ENCODE data around the gene WDR18.

DNA sequence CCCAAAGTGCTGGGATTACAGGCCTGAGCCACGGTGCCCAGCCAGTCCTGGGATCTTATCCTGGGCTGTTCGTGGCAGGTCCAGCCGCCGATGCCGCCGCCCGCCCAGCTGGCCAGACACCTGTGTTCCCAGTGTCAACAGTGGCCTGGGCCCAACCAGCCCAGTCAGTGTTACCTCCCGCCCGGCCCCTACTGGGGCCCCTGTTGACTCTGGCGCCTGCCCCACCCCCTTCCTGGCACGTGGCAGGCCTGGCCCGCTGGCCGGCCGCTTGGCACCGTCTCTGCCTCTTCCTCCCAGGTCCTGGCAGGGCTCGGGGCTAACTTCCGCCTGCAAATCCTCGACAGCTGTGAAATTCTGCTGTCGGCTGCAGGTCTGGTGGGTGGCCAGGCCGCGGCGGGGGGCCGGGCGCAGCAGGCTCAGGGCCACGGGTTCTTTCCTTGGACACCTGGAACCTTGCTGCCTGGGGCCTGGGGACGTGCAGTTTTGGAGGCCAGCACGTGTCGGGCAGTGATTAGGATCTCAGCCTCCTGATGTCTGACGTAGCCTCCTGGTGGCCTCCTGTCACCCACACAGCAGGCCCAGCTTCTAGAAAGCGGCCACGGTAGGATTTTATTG is 49.2 kb upstream of the WDR18 start:
- TF ChIP-seq, protein P1, sequence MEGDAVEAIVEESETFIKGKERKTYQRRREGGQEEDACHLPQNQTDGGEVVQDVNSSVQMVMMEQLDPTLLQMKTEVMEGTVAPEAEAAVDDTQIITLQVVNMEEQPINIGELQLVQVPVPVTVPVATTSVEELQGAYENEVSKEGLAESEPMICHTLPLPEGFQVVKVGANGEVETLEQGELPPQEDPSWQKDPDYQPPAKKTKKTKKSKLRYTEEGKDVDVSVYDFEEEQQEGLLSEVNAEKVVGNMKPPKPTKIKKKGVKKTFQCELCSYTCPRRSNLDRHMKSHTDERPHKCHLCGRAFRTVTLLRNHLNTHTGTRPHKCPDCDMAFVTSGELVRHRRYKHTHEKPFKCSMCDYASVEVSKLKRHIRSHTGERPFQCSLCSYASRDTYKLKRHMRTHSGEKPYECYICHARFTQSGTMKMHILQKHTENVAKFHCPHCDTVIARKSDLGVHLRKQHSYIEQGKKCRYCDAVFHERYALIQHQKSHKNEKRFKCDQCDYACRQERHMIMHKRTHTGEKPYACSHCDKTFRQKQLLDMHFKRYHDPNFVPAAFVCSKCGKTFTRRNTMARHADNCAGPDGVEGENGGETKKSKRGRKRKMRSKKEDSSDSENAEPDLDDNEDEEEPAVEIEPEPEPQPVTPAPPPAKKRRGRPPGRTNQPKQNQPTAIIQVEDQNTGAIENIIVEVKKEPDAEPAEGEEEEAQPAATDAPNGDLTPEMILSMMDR (IDR thresholded peaks at IDR 0.05), result no peak
- no peak for TF ChIP-seq ZFX (IDR thresholded peaks at IDR 0.05; ENCODE audit: borderline replicate concordance)
